ENCODE results near the gene ARHGAP28. TPM values are rescaled to one million over a fixed set of nuclear protein-coding genes. Genes with fewer than 3 reads are reported as not detected.
A peak's percentile ranks its signal among the peaks of the same experiment; 100 is the strongest.

The ARHGAP28 gene
- total RNA-seq, 4 donors from 2014 or later, result 2.5 to 11.1 (median 5.5) TPM

DNA sequence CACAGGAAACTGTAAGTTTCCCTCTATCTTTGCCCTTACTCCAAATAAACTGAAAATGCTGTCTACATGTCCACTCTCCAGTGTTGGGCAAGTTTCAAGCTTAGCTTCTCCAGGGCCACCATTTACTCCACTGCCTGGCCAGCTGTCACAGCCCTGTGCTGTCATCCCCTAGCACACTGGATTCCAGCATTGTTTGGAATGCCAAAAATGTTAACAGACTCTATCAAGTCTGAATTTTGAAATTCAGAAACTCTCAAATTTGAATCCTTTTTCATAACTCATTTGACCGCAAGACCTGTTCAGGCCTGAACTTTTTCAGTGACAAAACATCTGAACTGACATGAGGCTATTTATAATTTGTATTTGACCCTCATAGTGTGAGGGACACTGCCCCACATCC lies 5.2 kb upstream of the ARHGAP28 start:
- 89% methylated on average over 1 of the region's 1 CpG for WGBS
- Histone ChIP-seq H3K36me3 (no peaks in the 10 kb centered on the region), H3K9me3 (no peaks in the 10 kb centered on the region), H3K4me3 (no peak overlapping the region), H3K27me3 (no peaks in the 10 kb centered on the region), H3K4me1 (peaks cover 5% of the 10 kb centered on the region), H3K27ac (no peak overlapping the region)
- TF ChIP-seq, protein P1, sequence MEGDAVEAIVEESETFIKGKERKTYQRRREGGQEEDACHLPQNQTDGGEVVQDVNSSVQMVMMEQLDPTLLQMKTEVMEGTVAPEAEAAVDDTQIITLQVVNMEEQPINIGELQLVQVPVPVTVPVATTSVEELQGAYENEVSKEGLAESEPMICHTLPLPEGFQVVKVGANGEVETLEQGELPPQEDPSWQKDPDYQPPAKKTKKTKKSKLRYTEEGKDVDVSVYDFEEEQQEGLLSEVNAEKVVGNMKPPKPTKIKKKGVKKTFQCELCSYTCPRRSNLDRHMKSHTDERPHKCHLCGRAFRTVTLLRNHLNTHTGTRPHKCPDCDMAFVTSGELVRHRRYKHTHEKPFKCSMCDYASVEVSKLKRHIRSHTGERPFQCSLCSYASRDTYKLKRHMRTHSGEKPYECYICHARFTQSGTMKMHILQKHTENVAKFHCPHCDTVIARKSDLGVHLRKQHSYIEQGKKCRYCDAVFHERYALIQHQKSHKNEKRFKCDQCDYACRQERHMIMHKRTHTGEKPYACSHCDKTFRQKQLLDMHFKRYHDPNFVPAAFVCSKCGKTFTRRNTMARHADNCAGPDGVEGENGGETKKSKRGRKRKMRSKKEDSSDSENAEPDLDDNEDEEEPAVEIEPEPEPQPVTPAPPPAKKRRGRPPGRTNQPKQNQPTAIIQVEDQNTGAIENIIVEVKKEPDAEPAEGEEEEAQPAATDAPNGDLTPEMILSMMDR (IDR thresholded peaks at IDR 0.05), result no peak
- TF ChIP-seq POLR2AphosphoS5 (IDR thresholded peaks at IDR 0.05) (no peak), EP300 (IDR thresholded peaks at IDR 0.05) (no peak), POLR2A (IDR thresholded peaks at IDR 0.05) (no peak)
- DNase-seq (ENCODE audit: low spot score in 2 of 2), result no peak

DNA sequence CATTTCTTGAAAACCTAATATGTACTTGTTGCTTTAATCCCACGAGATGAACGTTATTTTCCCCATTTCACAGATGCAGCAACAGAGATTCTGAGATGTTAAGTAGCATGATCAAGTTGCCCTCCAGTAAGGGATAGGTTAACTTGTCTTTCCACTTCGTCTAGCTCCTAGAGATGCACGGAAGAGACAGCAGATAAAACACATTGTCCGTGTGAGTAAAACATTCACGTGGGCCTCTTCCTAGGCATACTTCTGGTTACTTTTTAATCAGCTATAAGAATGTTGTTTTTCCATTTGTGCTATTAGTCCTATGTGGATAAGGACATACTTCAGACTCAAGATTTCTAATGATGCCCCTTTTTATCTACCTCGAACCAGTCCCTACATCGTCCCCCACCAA lies 1.2 kb upstream of the ARHGAP28 start:
- Histone ChIP-seq H3K27me3 (no peaks in the 10 kb centered on the region), H3K4me3 (no peak overlapping the region), H3K36me3 (no peaks in the 10 kb centered on the region), H3K4me1 (peaks cover 21% of the 10 kb centered on the region), H3K27ac (peak overlapping the region; percentile 34), H3K9me3 (no peaks in the 10 kb centered on the region)
- no peak for DNase-seq (ENCODE audit: low spot score in 2 of 2)
- 58% methylated on average over 8 of the region's 8 CpGs for WGBS
- TF ChIP-seq POLR2A (IDR thresholded peaks at IDR 0.05), result no peak
- TF ChIP-seq POLR2AphosphoS5 (IDR thresholded peaks at IDR 0.05), result no peak
- TF ChIP-seq, protein P1 (IDR thresholded peaks at IDR 0.05), result no peak
- TF ChIP-seq EP300 (IDR thresholded peaks at IDR 0.05), result no peak

DNA sequence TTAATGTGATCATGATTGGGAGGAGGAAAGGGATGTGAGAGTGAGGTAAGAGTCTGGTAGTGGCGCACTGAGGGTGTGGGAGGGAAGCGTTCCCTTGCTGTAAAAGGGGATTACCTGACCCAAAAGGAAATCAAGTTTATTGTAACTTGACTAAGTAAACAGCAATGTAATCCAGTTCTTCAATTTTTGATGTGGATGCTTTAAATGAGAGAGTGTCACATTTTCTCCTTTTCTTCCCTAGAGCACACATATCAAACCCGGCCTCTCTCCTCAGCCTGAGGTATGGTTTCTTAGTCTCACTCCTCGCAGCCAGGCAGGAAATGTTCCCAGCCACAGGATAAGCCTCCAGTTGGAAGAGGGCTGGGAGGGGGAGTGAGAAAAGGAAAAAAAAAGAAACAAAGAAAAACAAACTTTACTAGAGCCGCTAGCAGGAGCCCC lies 688 bp upstream of the ARHGAP28 start:
- 16% methylated on average over 5 of the region's 5 CpGs for WGBS
- H3K4me1 ChIP-seq, result peaks cover 21% of the 10 kb centered on the region
- H3K27ac ChIP-seq, result peak overlapping the region; percentile 34
- peak overlapping the region; percentile 68 for H3K4me3 ChIP-seq
- no peaks in the 10 kb centered on the region for H3K36me3 ChIP-seq
- H3K9me3 ChIP-seq, result no peaks in the 10 kb centered on the region
- no peaks in the 10 kb centered on the region for H3K27me3 ChIP-seq
- TF ChIP-seq, protein P1 (IDR thresholded peaks at IDR 0.05), result no peak
- TF ChIP-seq POLR2A (IDR thresholded peaks at IDR 0.05), result no peak
- no peak for TF ChIP-seq EP300 (IDR thresholded peaks at IDR 0.05)
- TF ChIP-seq POLR2AphosphoS5 (IDR thresholded peaks at IDR 0.05), result no peak
- DNase-seq (ENCODE audit: low spot score in 2 of 2), result peak in 1 of 2 donors; percentile 81

DNA sequence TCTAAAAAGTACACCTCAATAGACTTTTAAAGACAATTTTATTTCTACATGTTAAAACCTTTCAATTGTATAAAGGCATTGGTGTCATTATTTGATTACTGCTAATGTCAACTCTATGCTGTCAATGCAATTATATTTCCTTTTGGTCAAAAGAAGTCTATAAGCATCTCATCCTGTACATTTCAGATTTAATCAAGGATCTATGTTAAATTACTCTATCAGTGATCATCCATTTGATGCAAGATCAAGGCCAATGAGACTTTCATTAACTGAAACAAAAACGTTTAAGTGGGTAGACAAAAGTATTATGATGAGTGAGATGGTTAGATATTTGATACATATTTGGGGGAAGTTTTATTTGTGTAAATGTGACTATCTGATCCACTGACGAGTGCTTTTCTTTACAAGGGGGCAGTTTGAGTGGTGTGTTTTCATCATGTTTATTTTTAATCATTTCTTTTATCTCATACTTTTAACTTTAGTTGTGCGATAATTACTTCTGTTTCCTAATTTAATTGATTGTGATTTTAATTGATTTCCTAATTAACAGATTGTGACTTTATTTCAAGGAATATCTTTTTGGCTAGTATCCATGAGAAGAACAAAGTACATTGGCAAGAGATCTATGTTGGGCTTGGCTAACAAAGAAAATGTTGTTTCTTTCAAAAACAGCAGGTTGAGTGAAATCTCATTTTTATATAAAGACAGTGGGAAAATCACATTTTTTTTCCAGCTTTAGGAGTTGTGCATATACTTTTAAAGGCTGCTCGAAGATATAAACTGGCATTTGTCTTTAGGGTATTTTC lies 1.1 kb downstream of the ARHGAP28 start:
- Histone ChIP-seq H3K36me3 (no peaks in the 10 kb centered on the region), H3K27me3 (no peaks in the 10 kb centered on the region), H3K27ac (peak overlapping the region; percentile 28), H3K4me3 (peak overlapping the region; percentile 68), H3K4me1 (peaks cover 21% of the 10 kb centered on the region), H3K9me3 (no peaks in the 10 kb centered on the region)
- DNase-seq (ENCODE audit: low spot score in 2 of 2), result no peak
- 25% methylated on average over 4 of the region's 4 CpGs for WGBS
- TF ChIP-seq POLR2A (IDR thresholded peaks at IDR 0.05) (no peak), EP300 (IDR thresholded peaks at IDR 0.05) (no peak), POLR2AphosphoS5 (IDR thresholded peaks at IDR 0.05) (no peak)
- TF ChIP-seq, protein P1 (IDR thresholded peaks at IDR 0.05), result no peak

DNA sequence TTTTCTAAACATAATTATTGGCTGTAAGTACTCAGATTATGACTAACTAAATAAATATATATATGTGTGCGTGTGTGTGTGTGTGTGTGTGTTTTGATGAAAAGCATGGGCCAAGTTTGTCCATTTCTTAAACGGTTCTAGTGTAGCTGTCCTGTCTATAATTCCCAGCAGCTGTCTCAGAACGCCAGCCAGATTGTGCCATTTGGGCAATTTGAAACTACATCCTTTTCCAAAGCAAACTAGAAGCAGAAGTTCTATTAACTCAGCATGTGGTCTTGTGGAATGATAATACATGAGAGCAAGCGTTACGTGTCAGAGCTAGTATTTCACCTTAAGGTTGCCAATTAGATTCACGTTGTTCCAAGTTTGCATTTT lies 1.7 kb downstream of the ARHGAP28 start:
- WGBS, result 20% methylated on average over 6 of the region's 6 CpGs
- H3K27ac ChIP-seq, result peak overlapping the region; percentile 28
- TF ChIP-seq, protein P1 (IDR thresholded peaks at IDR 0.05), result no peak
- peak in 1 of 3 donors; percentile 13 for TF ChIP-seq POLR2AphosphoS5 (IDR thresholded peaks at IDR 0.05)
- no peak for TF ChIP-seq POLR2A (IDR thresholded peaks at IDR 0.05)
- TF ChIP-seq EP300 (IDR thresholded peaks at IDR 0.05), result no peak
- H3K36me3 ChIP-seq, result no peaks in the 10 kb centered on the region
- H3K4me3 ChIP-seq, result no peak overlapping the region
- no peak for DNase-seq (ENCODE audit: low spot score in 2 of 2)
- peaks cover 21% of the 10 kb centered on the region for H3K4me1 ChIP-seq
- no peaks in the 10 kb centered on the region for H3K27me3 ChIP-seq
- H3K9me3 ChIP-seq, result no peaks in the 10 kb centered on the region
